ENCODE measurements around the gene DPM1.

DPM1 gene

GRCh38 chr20:50930976-50931305, 27.4 kb downstream of the DPM1 start:
- DNase-seq (ENCODE audit: low read depth, low spot score) = no peak

GRCh38 chr20:50930139-50930975, 28.0 kb downstream of the DPM1 start:
- no peak for DNase-seq (ENCODE audit: low read depth, low spot score)

- DNase-seq (ENCODE audit: low read depth, low spot score) = peak; percentile 82
These were observed 28.8 kb downstream of the DPM1 start for GRCh38 chr20:50929299-50930138.

GRCh38 chr20:50928469-50928868, 29.9 kb downstream of the DPM1 start:
- DNase-seq (ENCODE audit: low read depth, low spot score) = no peak

- DNase-seq (ENCODE audit: low read depth, low spot score) = no peak
These were observed 31.8 kb downstream of the DPM1 start for GRCh38 chr20:50926530-50926929.

GRCh38 chr20:50924261-50924920, 33.9 kb downstream of the DPM1 start:
- no peak for DNase-seq (ENCODE audit: low read depth, low spot score)

GRCh38 chr20:50921803-50922501, 36.4 kb downstream of the DPM1 start:
- DNase-seq (ENCODE audit: low read depth, low spot score) = no peak

- DNase-seq (ENCODE audit: low read depth, low spot score) = no peak
These were observed 37.3 kb downstream of the DPM1 start for GRCh38 chr20:50920997-50921396.

GRCh38 chr20:50919567-50919966, 38.8 kb downstream of the DPM1 start:
- DNase-seq (ENCODE audit: low read depth, low spot score) = no peak

GRCh38 chr20:50918403-50918802, 39.9 kb downstream of the DPM1 start:
- no peak for DNase-seq (ENCODE audit: low read depth, low spot score)

- no peak for DNase-seq (ENCODE audit: low read depth, low spot score)
These were observed 41.4 kb downstream of the DPM1 start for GRCh38 chr20:50916934-50917333.

- DNase-seq (ENCODE audit: low read depth, low spot score) = no peak
These were observed 42.1 kb downstream of the DPM1 start for GRCh38 chr20:50916257-50916656.

- no peak for DNase-seq (ENCODE audit: low read depth, low spot score)
These were observed 42.9 kb downstream of the DPM1 start for GRCh38 chr20:50915424-50915823.

- DNase-seq (ENCODE audit: low read depth, low spot score) = no peak
These were observed 44.5 kb downstream of the DPM1 start for GRCh38 chr20:50913690-50914375.

GRCh38 chr20:50911716-50912115, 46.6 kb downstream of the DPM1 start:
- DNase-seq (ENCODE audit: low read depth, low spot score) = no peak

GRCh38 chr20:50911030-50911429, 47.3 kb downstream of the DPM1 start:
- no peak for DNase-seq (ENCODE audit: low read depth, low spot score)

GRCh38 chr20:50909413-50909812, 48.9 kb downstream of the DPM1 start:
- no peak for DNase-seq (ENCODE audit: low read depth, low spot score)

GRCh38 chr20:50904067-50904570, 54.2 kb downstream of the DPM1 start:
- no peak for DNase-seq (ENCODE audit: low read depth, low spot score)

- DNase-seq (ENCODE audit: low read depth, low spot score) = no peak
These were observed 54.8 kb downstream of the DPM1 start for GRCh38 chr20:50903353-50904051.

GRCh38 chr20:50901301-50901700, 57.0 kb downstream of the DPM1 start:
- DNase-seq (ENCODE audit: low read depth, low spot score) = no peak

All from brain pericyte (primary cell).